Endothelial cell of umbilical vein (primary cell): ENCODE data around the gene FOXP4. TPM values are rescaled to one million over a fixed set of nuclear protein-coding genes. Genes with fewer than 3 reads are reported as not detected.

ENCODE experiments used
- BruUV-seq: library from RNA; stranded (reverse); fragments of 400-500 nt; replicated peaks from 2 replicates; lab custom pipeline; 2021; lab: Mats Ljungman, UMichigan
- CTCF ChIA-PET: fragments of 300-600, 350-600 bp; sonication (Branson Sonifier 250); formaldehyde crosslinking; loops from one replicate; lab custom pipeline; 2021; ENCODE audit warnings: antibody characterized with exemption, inconsistent platforms; lab: Charles Lee
- POLR2A ChIA-PET: fragments of 300-600, 350-600 bp; sonication (Branson Sonifier 250); formaldehyde crosslinking; loops from one replicate; lab custom pipeline; 2021; ENCODE audit warnings: antibody characterized with exemption, inconsistent platforms; lab: Charles Lee
- DNase-seq: peaks from one replicate; pipeline ENCODE4 v3.0.0-alpha.2; 2011; ENCODE audit warnings: low read depth, low spot score
- FAIRE-seq: peaks from 2 replicates; lab custom pipeline; 2011; peaks lifted over from hg19 to GRCh38; lab: Jason Lieb, UNC
- H2AFZ ChIP-seq: 2 replicates; pipeline ENCODE4 v1.6.0; 2012; ENCODE audit warnings: low read depth, low read length, control low read depth, inconsistent platforms
- H3K27ac ChIP-seq: 2 replicates; pipeline ENCODE4 v1.5.1; 2011; ENCODE audit warnings: low read depth, mild to moderate bottlenecking, control low read depth, low read length, moderate library complexity; ENCODE audit not compliant: insufficient read depth
- H3K27me3 ChIP-seq, 2 experiments: 2 replicates each; pipeline versions ENCODE4 v1.6.0 to v1.6.1; 2011; ENCODE audit warnings: low read length in 2 of 2, mixed read lengths in 1 of 2; ENCODE audit not compliant: control insufficient read depth in 2 of 2, insufficient read depth in 2 of 2
- H3K36me3 ChIP-seq, 2 experiments: 2 replicates in 1 of 2; 3 replicates in 1 of 2; pipeline ENCODE4 v1.5.1; 2011; ENCODE audit warnings: low read length in 2 of 2, mild to moderate bottlenecking in 1 of 2, moderate library complexity in 1 of 2; ENCODE audit not compliant: control insufficient read depth in 2 of 2, insufficient read depth in 2 of 2; ENCODE audit errors: extremely low read depth in 1 of 2
- H3K4me1 ChIP-seq: 3 replicates; pipeline ENCODE4 v1.5.1; 2011; ENCODE audit warnings: mild to moderate bottlenecking, low read length; ENCODE audit not compliant: control insufficient read depth, insufficient read depth; ENCODE audit errors: extremely low read depth
- H3K4me2 ChIP-seq: 2 replicates; pipeline ENCODE4 v1.6.1; 2011; ENCODE audit warnings: low read length, control low read depth, mixed read lengths; ENCODE audit not compliant: insufficient read depth
- H3K4me3 ChIP-seq, 3 experiments: fragments of 200-600 bp in 1 of 3; sonication (generic), shearing (Covaris generic) in 1 of 3; replicated peaks in 1 of 3; 2 replicates each; pipeline ENCODE4 v1.5.1; 2011 to 2016; ENCODE audit warnings: control low read depth in 3 of 3, low read length in 3 of 3, mild to moderate bottlenecking in 2 of 3, inconsistent platforms in 1 of 3, low read depth in 1 of 3, moderate library complexity in 1 of 3; ENCODE audit not compliant: insufficient read depth in 1 of 3
- H3K79me2 ChIP-seq: 2 replicates; pipeline ENCODE4 v1.6.0; 2012; ENCODE audit warnings: low read length, inconsistent platforms; ENCODE audit not compliant: control insufficient read depth, insufficient read depth
- H3K9ac ChIP-seq: replicated peaks from 2 replicates; pipeline ENCODE3; 2011; ENCODE audit warnings: low read length, control low read depth; ENCODE audit not compliant: insufficient read depth; ENCODE audit errors: extremely low read depth
- H3K9me1 ChIP-seq: replicated peaks from 3 replicates; pipeline ENCODE4 v1.6.0; 2011; ENCODE audit warnings: mild to moderate bottlenecking, low read length; ENCODE audit not compliant: control insufficient read depth, insufficient read depth; ENCODE audit errors: extremely low read depth
- H3K9me3 ChIP-seq: replicated peaks from 2 replicates; pipeline ENCODE4 v1.5.1; 2012; ENCODE audit warnings: low read length, inconsistent platforms; ENCODE audit not compliant: control insufficient read depth, insufficient read depth
- H4K20me1 ChIP-seq: replicated peaks from 2 replicates; pipeline ENCODE3; 2011; ENCODE audit warnings: mild to moderate bottlenecking, low read length; ENCODE audit not compliant: control insufficient read depth, insufficient read depth; ENCODE audit errors: extremely low read depth
- EZH2 ChIP-seq: IDR thresholded peaks from 2 replicates; pipeline ENCODE4 v1.6.1; 2012; ENCODE audit warnings: borderline replicate concordance, low read depth, mild to moderate bottlenecking, moderate library complexity, low read length, inconsistent platforms; ENCODE audit not compliant: severe bottlenecking
- FOS ChIP-seq: IDR thresholded peaks from 2 replicates; pipeline ENCODE4 v1.6.1; 2011; ENCODE audit warnings: mild to moderate bottlenecking, low read length, moderate library complexity, borderline replicate concordance; ENCODE audit not compliant: insufficient read depth
- GATA2 ChIP-seq: IDR thresholded peaks from 2 replicates; pipeline ENCODE4 v1.7.0; 2011; ENCODE audit warnings: low read depth, mild to moderate bottlenecking, moderate library complexity, mixed read lengths, low read length; ENCODE audit not compliant: insufficient read length, insufficient read depth
- JUN ChIP-seq: IDR thresholded peaks from 2 replicates; pipeline ENCODE4 v1.6.1; 2011; ENCODE audit warnings: borderline replicate concordance, low read depth; ENCODE audit not compliant: insufficient read length, insufficient read depth
- MAX ChIP-seq: IDR thresholded peaks from 2 replicates; pipeline ENCODE4 v1.6.1; 2011; ENCODE audit not compliant: insufficient read depth, insufficient read length
- MYC ChIP-seq: IDR thresholded peaks from one replicate; pipeline ENCODE4 v1.6.1; 2011; ENCODE audit warnings: mild to moderate bottlenecking, low read depth, low read length
- POLR2A ChIP-seq: IDR thresholded peaks from 2 replicates; pipeline ENCODE4 v1.6.1; 2012; ENCODE audit warnings: low read depth, mild to moderate bottlenecking, control low read depth, low read length
- POLR2AphosphoS5 ChIP-seq: IDR thresholded peaks from 2 replicates; pipeline ENCODE4 v1.6.1; 2012; ENCODE audit warnings: low read depth, mild to moderate bottlenecking, control low read depth, low read length, moderate library complexity; ENCODE audit not compliant: insufficient read depth
- dilution Hi-C: fragments of 300-500 bp; cut with MboI; formaldehyde crosslinking; loops from one replicate; pipeline ENCODE4 v1.15.0; 2019; ENCODE audit warnings: low sequenced_read_pairs; ENCODE audit not compliant: extremely low pct_ligation_motif_present
- intact Hi-C: fragments of 100-400 bp; cut with micrococcal nuclease; formaldehyde crosslinking; loops from one replicate; pipeline ENCODE4 v1.10.0; 2022
- polyA plus RNA-seq, 4 experiments: library from polyadenylated mRNA; depleted of rRNA in 3 of 4; stranded (reverse) in 3 of 4; unstranded in 1 of 4; fragments of >200 nt; gene quantifications; 2 replicates each; pipeline versions ENCODE4 v1.2.1 to v1.2.3, GENCODE V29; 2011 to 2012; ENCODE audit warnings: missing spikeins in 1 of 4
- total RNA-seq: library from RNA; stranded (reverse); gene quantifications from 2 replicates; pipeline ENCODE4 v1.2.3, GENCODE V29; 2021
- TF ChIP-seq, protein P1 (sequence below), 2 donors: IDR thresholded peaks; 1 replicate in 1 of 2; 2 replicates in 1 of 2; pipeline ENCODE4 v1.5.1; 2011; ENCODE audit warnings: low read length in 2 of 2, mild to moderate bottlenecking in 2 of 2, moderate library complexity in 2 of 2, control low read depth in 1 of 2, inconsistent platforms in 1 of 2, low read depth in 1 of 2; ENCODE audit not compliant: insufficient read depth in 1 of 2; ENCODE audit errors: extremely low read depth in 1 of 2

Gene FOXP4
- total and polyA plus RNA-seq, 2 donors (not counting 3 experiments of a cell fraction or from before 2014, with no cell fraction given): 5.6 to 23.9 TPM

DNA sequence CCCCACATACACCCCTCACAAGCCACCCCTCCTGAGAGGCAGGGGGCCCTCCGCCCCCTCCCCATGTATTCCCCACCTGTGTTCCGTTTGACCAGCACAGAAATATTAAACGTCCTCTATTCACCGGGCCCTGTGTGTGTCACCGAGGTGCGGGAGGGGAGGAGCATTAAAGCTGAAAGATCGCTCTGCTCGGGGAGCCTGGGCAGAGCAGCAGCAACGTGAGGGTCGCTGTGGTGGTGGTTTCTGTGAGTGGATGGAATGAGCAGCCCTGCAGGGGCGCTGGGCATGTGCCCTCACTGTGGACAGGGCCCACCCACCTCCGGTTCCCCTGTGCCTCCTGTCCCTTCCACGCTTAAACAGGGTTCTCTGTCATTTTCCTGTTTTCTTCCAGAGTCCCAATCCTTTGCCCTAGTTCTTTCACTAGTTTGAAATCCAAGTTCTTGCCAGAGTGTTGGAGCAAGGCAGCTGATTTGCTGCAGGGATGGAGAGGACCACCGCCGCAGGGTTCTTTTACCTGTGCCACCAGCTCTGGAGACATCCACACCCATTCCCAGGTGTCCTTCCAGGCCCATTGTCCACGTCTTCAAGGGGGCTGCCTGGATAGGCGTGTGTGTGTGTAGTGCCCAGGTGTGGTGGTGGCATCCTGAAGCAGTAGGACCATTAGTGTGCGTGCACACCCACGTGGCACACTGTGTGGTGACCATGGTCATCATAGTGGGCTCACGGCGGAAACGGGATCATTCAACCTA is 54.5 kb downstream of the FOXP4 start:
- TF ChIP-seq GATA2: no peak
- no peak for TF ChIP-seq POLR2A
- TF ChIP-seq MAX: no peak
- TF ChIP-seq, protein P1, sequence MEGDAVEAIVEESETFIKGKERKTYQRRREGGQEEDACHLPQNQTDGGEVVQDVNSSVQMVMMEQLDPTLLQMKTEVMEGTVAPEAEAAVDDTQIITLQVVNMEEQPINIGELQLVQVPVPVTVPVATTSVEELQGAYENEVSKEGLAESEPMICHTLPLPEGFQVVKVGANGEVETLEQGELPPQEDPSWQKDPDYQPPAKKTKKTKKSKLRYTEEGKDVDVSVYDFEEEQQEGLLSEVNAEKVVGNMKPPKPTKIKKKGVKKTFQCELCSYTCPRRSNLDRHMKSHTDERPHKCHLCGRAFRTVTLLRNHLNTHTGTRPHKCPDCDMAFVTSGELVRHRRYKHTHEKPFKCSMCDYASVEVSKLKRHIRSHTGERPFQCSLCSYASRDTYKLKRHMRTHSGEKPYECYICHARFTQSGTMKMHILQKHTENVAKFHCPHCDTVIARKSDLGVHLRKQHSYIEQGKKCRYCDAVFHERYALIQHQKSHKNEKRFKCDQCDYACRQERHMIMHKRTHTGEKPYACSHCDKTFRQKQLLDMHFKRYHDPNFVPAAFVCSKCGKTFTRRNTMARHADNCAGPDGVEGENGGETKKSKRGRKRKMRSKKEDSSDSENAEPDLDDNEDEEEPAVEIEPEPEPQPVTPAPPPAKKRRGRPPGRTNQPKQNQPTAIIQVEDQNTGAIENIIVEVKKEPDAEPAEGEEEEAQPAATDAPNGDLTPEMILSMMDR (IDR thresholded peaks at IDR 0.05; ENCODE audit: extremely low read depth in 1 of 2, insufficient read depth in 1 of 2, low read depth in 1 of 2, low read length in 2 of 2): no peak
- no peak for TF ChIP-seq POLR2AphosphoS5
- TF ChIP-seq EZH2: no peak
- TF ChIP-seq JUN: no peak
- TF ChIP-seq FOS: no peak
- TF ChIP-seq MYC: no peak
- CTCF ChIA-PET: interaction anchor here (1.1 to 7.2 kb wide), 4 partner anchors 79 to 139 kb away, joined by 3 to 226 read pairs (median 16); no protein-coding TSS in a partner anchor
- H3K36me3 ChIP-seq: peaks cover 0 to 5% of the 10 kb centered on the region in 2 experiments
- no peak for DNase-seq
- H3K9me3 ChIP-seq: no peaks in the 10 kb centered on the region
- no peak overlapping the region for H3K4me3 ChIP-seq
- intact Hi-C loops (no loop called here), dilution Hi-C loops (no loop called here)
- no peaks in the 10 kb centered on the region for H3K27me3 ChIP-seq
- FAIRE-seq: no peak
- H3K4me2 ChIP-seq: no peak overlapping the region
- no peaks in the 10 kb centered on the region for H4K20me1 ChIP-seq
- H2AFZ ChIP-seq: no peak overlapping the region
- no peak overlapping the region for H3K27ac ChIP-seq
- no peaks in the 10 kb centered on the region for H3K9me1 ChIP-seq
- BruUV-seq: no TSS peak
- no peaks in the 10 kb centered on the region for H3K4me1 ChIP-seq
- POLR2A ChIA-PET: no interaction called here
- no peak overlapping the region for H3K9ac ChIP-seq
- no peaks in the 10 kb centered on the region for H3K79me2 ChIP-seq
